ENCODE data around the gene RNF166.

The RNF166 gene

DNA sequence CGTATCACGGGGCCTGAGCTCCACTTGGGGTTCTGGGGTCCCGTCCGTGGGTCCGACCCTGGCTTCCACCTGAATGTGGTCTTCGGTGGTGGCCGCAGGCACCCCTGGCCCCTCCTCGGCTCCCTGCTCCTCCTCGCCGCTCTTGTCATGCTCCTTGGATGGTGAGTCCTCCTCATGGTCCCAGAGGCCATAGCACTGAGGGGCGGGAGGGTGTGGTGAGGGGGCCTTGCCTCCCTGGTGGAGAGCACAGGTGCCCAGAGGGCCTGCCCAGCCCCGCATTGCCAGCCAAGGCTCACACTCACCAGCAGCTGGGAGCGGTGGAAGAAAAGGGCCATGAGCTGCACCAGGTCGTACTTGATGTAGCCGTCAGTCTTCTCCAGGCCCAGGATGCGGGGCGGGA, 15.0 kb upstream of the RNF166 start:
- peaks cover 89% of the 10 kb centered on the region for H3K36me3 ChIP-seq (ENCODE audit: insufficient read depth, low read length)
- peaks cover 17% of the 10 kb centered on the region for H3K4me1 ChIP-seq (ENCODE audit: insufficient read depth, low read length)
- H3K27ac ChIP-seq (ENCODE audit: low read depth, low read length) = peak overlapping the region; percentile 10
- H3K9me3 ChIP-seq (ENCODE audit: low read length) = no peaks in the 10 kb centered on the region
- no peak overlapping the region for H3K9ac ChIP-seq (ENCODE audit: low read length)
- H3K4me3 ChIP-seq (ENCODE audit: low read depth in 1 of 2, low read length in 2 of 2) = no peak overlapping the region
- no peaks in the 10 kb centered on the region for H3K27me3 ChIP-seq (ENCODE audit: control insufficient read depth in 1 of 2, insufficient read depth in 2 of 2, low read length in 2 of 2)

DNA sequence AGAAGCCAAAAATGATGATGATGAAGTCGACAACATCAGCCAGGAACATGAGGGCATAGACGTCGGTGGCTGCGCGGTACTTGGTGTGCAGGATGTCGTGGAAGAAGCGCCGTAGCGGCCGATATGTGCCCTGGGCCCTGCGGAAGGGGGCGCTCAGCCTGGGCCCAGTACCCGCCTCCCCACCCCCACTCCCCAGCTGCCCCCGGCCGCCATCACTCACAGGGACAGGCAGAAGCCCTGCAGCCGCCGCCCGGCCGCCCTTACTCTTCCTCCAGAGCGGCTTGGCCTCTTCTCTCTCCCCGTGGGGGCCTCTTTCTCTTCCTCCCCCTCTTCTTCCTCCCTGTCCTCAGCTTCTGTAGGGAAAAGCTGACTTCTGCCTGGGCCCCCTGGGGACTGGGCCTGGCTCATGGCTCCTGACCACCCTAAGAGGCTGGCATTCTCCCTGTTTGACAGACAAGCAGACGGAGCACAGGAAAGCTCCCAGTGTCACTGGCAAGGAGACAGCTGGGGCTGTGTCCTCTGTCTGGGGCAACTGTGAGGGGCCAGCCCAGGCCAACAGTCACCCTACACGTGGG, 14.3 kb upstream of the RNF166 start:
- no peak overlapping the region for H3K27ac ChIP-seq (ENCODE audit: low read depth, low read length)
- no peaks in the 10 kb centered on the region for H3K9me3 ChIP-seq (ENCODE audit: low read length)
- H3K9ac ChIP-seq (ENCODE audit: low read length) = no peak overlapping the region
- H3K4me1 ChIP-seq (ENCODE audit: insufficient read depth, low read length) = peaks cover 17% of the 10 kb centered on the region
- no peak overlapping the region for H3K4me3 ChIP-seq (ENCODE audit: low read depth in 1 of 2, low read length in 2 of 2)
- peaks cover 89% of the 10 kb centered on the region for H3K36me3 ChIP-seq (ENCODE audit: insufficient read depth, low read length)
- H3K27me3 ChIP-seq (ENCODE audit: control insufficient read depth in 1 of 2, insufficient read depth in 2 of 2, low read length in 2 of 2) = no peaks in the 10 kb centered on the region

DNA sequence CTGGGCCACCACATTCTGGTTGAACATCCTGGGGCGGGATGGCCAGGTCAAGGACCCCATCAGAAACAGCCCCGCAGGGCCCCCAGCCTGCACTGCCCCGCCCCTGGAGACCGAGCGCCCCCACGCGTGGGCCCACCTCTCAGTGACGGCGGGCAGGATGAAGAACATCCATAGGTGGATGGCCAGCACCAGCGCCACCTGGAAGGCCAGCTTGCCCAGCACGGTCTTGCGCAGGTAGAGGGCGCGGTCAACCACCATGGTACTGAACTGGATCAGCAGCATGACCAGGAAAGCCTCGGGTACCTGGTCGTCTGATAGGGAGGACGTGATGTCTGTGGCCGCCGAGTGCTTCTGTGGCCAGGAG, 13.7 kb upstream of the RNF166 start:
- Histone ChIP-seq H3K9me3 (ENCODE audit: low read length) (no peaks in the 10 kb centered on the region), H3K9ac (ENCODE audit: low read length) (no peak overlapping the region), H3K36me3 (ENCODE audit: insufficient read depth, low read length) (peaks cover 88% of the 10 kb centered on the region), H3K4me3 (ENCODE audit: low read depth in 1 of 2, low read length in 2 of 2) (no peak overlapping the region), H3K27ac (ENCODE audit: low read depth, low read length) (peak overlapping the region; percentile 54), H3K4me1 (ENCODE audit: insufficient read depth, low read length) (peaks cover 17% of the 10 kb centered on the region), H3K27me3 (ENCODE audit: control insufficient read depth in 1 of 2, insufficient read depth in 2 of 2, low read length in 2 of 2) (no peaks in the 10 kb centered on the region)

DNA sequence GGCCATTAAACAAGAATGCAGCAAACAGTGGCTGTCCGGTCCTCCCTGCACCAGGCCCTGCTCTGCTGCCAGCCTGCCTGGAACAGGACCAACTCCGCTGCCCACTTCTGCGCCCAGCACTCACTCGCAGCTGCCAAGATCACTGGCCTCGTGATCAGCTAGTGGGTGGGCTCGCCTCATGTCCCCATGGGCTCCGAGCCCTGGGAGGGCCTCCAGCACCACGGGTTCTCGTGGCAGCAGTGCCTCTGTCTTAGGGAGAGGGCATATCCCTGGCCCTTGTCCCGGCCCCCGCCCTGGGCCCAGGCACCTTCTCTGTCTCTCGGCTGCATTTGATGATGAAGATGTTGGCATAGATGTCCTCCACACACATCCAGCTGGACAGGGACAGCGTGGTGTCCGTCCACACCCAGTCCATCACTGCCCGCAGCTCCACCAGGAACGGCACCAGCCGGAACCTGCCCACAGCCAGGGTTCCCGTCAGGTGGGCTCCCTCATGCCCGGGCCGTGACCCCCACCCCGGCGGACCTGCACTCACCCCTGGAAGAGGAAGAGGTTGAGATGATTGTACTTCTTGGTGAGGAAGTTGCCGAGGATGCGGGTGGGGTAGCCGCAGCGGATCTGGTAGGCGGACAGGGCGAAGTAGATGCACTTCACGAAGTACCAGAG, 13.2 kb upstream of the RNF166 start:
- no peak overlapping the region for H3K4me3 ChIP-seq (ENCODE audit: low read depth in 1 of 2, low read length in 2 of 2)
- H3K27me3 ChIP-seq (ENCODE audit: control insufficient read depth in 1 of 2, insufficient read depth in 2 of 2, low read length in 2 of 2) = no peaks in the 10 kb centered on the region
- peaks cover 17% of the 10 kb centered on the region for H3K4me1 ChIP-seq (ENCODE audit: insufficient read depth, low read length)
- H3K9me3 ChIP-seq (ENCODE audit: low read length) = no peaks in the 10 kb centered on the region
- no peak overlapping the region for H3K9ac ChIP-seq (ENCODE audit: low read length)
- peaks cover 88% of the 10 kb centered on the region for H3K36me3 ChIP-seq (ENCODE audit: insufficient read depth, low read length)
- H3K27ac ChIP-seq (ENCODE audit: low read depth, low read length) = peak overlapping the region; percentile 54

DNA sequence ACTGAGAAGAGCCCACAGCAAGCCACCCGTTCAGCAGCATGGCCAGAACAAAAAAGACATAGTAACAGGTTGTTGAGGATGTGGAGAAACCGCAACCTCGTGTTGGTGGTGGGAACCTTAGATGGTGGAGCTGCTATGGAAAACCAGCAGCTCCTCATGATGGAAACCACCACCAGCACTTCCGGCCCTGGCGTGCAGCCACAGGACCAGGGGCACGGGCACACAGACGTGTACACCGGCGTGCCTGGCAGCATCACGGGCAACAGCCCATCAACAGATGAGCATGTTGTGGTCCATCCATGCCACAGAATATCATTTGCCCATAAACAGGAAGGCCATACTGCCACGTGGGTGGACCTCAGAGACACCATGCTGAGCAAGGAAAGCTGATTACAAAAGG, 12.0 kb upstream of the RNF166 start:
- Histone ChIP-seq H3K36me3 (ENCODE audit: insufficient read depth, low read length) (peaks cover 87% of the 10 kb centered on the region), H3K27ac (ENCODE audit: low read depth, low read length) (no peak overlapping the region), H3K9ac (ENCODE audit: low read length) (no peak overlapping the region), H3K4me3 (ENCODE audit: low read depth in 1 of 2, low read length in 2 of 2) (no peak overlapping the region), H3K9me3 (ENCODE audit: low read length) (no peaks in the 10 kb centered on the region), H3K27me3 (ENCODE audit: control insufficient read depth in 1 of 2, insufficient read depth in 2 of 2, low read length in 2 of 2) (no peaks in the 10 kb centered on the region), H3K4me1 (ENCODE audit: insufficient read depth, low read length) (peaks cover 17% of the 10 kb centered on the region)

DNA sequence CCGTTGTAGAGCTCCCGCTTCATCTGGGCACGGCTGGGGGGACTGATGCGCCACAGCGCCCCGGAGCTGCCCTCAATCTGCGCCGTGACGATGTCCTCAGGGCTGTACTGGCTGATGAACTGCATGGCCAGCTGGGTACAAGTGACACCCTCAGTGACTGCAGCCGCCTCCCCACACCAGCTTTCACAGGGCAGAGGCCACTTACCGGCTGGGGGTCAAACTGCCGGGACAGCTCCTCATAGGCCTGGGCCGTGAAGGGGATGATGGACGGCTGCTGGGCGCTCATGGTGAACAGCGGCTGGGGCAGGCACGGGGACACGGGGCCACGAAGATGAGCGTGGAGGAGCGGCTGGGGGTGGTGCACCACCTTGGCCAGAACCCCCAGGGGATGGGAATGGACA, 10.4 kb upstream of the RNF166 start:
- no peaks in the 10 kb centered on the region for H3K27me3 ChIP-seq (ENCODE audit: control insufficient read depth in 1 of 2, insufficient read depth in 2 of 2, low read length in 2 of 2)
- H3K36me3 ChIP-seq (ENCODE audit: insufficient read depth, low read length) = peaks cover 74% of the 10 kb centered on the region
- H3K9me3 ChIP-seq (ENCODE audit: low read length) = no peaks in the 10 kb centered on the region
- peaks cover 17% of the 10 kb centered on the region for H3K4me1 ChIP-seq (ENCODE audit: insufficient read depth, low read length)
- H3K4me3 ChIP-seq (ENCODE audit: low read depth in 1 of 2, low read length in 2 of 2) = no peak overlapping the region
- H3K9ac ChIP-seq (ENCODE audit: low read length) = no peak overlapping the region
- no peak overlapping the region for H3K27ac ChIP-seq (ENCODE audit: low read depth, low read length)

DNA sequence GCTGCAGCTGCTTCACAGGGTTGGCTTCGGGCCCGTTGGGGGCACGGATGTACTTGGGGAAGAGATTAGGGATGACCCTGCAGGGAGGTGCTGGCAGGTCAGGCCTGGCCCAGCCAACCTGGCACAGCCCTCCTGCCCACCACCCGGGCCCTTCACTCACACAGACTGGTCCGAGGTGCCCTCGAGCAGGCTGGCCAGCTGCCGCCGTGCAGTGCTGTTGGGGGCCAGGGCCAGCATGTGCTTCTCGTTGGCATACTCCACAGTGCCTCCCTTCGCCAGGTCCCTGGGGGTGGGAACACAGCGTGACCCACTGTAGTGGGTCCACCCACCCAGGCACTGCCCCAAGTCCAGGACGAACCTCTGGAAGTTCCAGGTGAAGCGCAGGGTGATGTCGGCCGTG, 10.0 kb upstream of the RNF166 start:
- H3K36me3 ChIP-seq (ENCODE audit: insufficient read depth, low read length) = peaks cover 70% of the 10 kb centered on the region
- H3K9me3 ChIP-seq (ENCODE audit: low read length) = no peaks in the 10 kb centered on the region
- no peak overlapping the region for H3K27ac ChIP-seq (ENCODE audit: low read depth, low read length)
- peaks cover 17% of the 10 kb centered on the region for H3K4me1 ChIP-seq (ENCODE audit: insufficient read depth, low read length)
- no peak overlapping the region for H3K4me3 ChIP-seq (ENCODE audit: low read depth in 1 of 2, low read length in 2 of 2)
- H3K27me3 ChIP-seq (ENCODE audit: control insufficient read depth in 1 of 2, insufficient read depth in 2 of 2, low read length in 2 of 2) = no peaks in the 10 kb centered on the region
- no peak overlapping the region for H3K9ac ChIP-seq (ENCODE audit: low read length)

DNA sequence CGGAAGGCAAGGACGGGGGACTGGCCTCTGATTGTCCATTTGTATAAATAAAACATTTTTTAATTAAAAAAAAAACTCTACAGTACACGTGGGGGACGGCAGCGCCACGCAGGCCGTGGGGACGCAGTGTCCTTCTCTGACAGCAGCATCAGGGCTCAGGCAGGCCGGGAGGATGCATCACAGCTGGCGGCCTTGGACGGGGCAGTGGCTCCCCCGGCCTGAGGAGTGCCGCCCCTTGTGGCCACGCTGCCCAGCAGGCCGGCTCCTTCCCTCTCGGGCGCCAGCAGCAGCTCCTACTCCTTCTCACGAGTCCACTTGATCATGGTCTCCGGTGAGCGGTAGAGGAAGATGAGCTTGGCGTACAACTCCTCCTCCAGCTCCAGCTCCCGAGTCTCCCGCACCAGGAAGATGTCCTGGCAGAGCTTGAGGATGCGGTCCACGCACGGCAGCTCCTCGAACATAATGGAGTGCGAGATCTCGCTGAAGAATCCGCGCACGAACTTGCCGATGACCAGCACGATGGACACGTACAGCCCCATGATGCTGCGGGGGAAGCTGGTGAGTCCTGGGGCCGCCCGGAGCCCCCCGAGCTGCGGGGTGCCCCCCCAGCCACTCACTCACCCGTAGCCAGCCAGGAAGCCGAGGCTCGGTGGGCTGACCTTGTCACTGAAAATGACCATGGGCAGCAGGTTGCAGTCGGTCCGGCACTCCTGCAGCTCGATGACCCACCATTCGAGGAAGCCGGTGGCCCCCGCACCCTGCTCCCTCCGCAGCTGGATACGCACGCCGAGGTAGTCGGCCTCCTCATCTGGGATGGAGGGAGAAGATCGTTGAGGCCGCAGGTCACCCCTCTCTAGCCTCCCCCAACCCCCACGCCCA, 9.3 kb upstream of the RNF166 start:
- H3K27ac ChIP-seq (ENCODE audit: low read depth, low read length) = no peak overlapping the region
- no peaks in the 10 kb centered on the region for H3K9me3 ChIP-seq (ENCODE audit: low read length)
- H3K4me3 ChIP-seq (ENCODE audit: low read depth in 1 of 2, low read length in 2 of 2) = no peak overlapping the region
- H3K27me3 ChIP-seq (ENCODE audit: control insufficient read depth in 1 of 2, insufficient read depth in 2 of 2, low read length in 2 of 2) = no peaks in the 10 kb centered on the region
- peaks cover 17% of the 10 kb centered on the region for H3K4me1 ChIP-seq (ENCODE audit: insufficient read depth, low read length)
- H3K36me3 ChIP-seq (ENCODE audit: insufficient read depth, low read length) = peaks cover 64% of the 10 kb centered on the region
- no peak overlapping the region for H3K9ac ChIP-seq (ENCODE audit: low read length)

DNA sequence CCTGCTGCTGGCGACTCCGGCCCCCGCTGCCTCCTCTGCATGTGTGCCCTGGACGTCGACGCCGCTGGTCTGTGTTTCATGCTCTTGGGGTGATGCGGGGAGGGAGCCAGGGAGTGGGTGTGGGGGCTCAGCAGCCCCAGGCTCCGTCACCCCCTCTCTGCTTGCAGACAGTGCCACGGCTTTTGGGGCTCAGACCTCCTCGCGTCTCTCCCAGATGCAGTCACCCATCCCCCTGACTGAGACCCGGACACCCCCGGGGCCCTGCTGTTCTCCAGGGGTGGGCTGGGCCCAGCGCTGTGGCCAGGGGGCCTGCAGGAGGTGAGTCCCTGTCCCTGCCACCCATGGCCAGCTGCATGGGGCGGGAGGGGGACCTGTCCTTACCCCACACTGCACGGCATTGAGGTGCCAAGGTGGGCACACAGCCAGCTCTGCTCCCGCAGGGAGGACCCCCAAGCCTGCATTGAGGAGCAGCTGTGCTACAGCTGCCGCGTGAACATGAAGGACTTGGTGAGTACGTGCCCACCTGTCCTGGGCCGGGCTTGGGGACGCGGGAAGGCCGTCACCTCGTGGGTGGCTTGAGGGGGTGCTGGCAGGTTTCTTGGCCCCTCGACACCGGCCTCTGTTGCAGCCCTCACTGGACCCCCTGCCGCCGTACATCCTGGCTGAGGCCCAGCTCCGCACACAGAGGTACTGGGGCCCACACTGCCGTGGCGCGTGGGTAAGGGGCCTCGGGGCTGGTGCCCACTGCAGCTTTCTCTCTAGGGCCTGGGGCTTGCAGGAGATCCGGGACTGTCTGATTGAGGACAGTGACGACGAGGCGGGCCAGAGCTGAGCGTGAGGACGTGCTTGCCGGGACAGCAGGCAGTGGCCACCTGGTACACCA, 8.5 kb upstream of the RNF166 start:
- Histone ChIP-seq H3K27ac (ENCODE audit: low read depth, low read length) (no peak overlapping the region), H3K4me1 (ENCODE audit: insufficient read depth, low read length) (peaks cover 12% of the 10 kb centered on the region), H3K9me3 (ENCODE audit: low read length) (no peaks in the 10 kb centered on the region), H3K36me3 (ENCODE audit: insufficient read depth, low read length) (peaks cover 58% of the 10 kb centered on the region), H3K9ac (ENCODE audit: low read length) (no peak overlapping the region), H3K4me3 (ENCODE audit: low read depth in 1 of 2, low read length in 2 of 2) (no peak overlapping the region), H3K27me3 (ENCODE audit: control insufficient read depth in 1 of 2, insufficient read depth in 2 of 2, low read length in 2 of 2) (no peaks in the 10 kb centered on the region)

DNA sequence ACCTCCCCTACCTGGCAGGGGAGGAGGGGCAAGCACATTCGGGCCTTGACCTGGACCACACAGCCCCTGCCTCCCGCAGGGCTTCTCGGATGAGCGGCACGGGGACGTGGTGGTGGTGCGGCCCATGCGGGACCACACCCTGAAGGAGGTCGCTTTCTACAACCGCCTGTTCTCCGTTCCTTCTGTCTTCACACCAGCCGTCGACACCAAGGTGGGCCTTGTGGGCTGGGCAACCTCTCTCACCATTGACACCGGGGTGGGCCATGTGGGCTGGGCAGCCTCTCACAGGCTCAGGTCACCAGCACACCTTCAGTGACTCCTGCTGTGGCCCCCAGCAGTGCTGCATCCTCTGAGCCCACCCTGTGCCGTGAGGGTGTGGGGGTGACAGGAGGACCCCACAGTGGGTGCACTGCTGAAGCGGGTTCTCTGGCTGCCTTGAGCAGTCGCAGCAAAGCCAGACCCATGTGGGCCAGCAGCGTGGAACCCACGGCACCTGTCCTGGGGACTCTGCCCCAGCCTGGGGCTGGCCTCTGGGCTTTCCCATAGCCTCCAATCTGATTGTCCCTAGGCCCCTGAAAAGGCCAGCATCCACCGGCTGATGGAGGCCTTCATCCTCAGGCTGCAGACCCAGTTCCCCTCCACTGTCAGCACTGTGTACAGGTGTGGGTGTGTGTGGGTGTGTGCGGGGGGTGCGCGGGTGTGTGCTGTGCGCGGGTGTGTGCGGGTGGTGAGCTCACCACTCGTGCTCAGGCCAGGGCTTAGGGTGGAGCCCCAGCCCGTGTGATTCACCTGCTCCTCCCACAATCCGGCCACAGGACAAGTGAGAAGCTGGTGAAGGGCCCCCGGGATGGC, 7.6 kb upstream of the RNF166 start:
- Histone ChIP-seq H3K4me3 (ENCODE audit: low read depth in 1 of 2, low read length in 2 of 2) (no peak overlapping the region), H3K27ac (ENCODE audit: low read depth, low read length) (no peak overlapping the region), H3K27me3 (ENCODE audit: control insufficient read depth in 1 of 2, insufficient read depth in 2 of 2, low read length in 2 of 2) (no peaks in the 10 kb centered on the region), H3K4me1 (ENCODE audit: insufficient read depth, low read length) (peaks cover 6% of the 10 kb centered on the region), H3K9me3 (ENCODE audit: low read length) (no peaks in the 10 kb centered on the region), H3K9ac (ENCODE audit: low read length) (no peak overlapping the region), H3K36me3 (ENCODE audit: insufficient read depth, low read length) (peaks cover 52% of the 10 kb centered on the region)

Measured in muscle layer of colon (tissue), 2 donors.